ENCODE results near the gene DNAJB8.

The DNAJB8 gene

GRCh38 chr3:128469556-128469955, 2.9 kb upstream of the DNAJB8 start:
- DNase-seq (ENCODE audit: extremely low read depth, low read depth), result no peak
- no peak overlapping the region for H3K4me3 ChIP-seq (replicated peaks; ENCODE audit: low read depth, low read length)
- TF ChIP-seq CTCF (IDR thresholded peaks at IDR 0.05; ENCODE audit: low read depth, low read length, missing control alignments), result no peak

DNA sequence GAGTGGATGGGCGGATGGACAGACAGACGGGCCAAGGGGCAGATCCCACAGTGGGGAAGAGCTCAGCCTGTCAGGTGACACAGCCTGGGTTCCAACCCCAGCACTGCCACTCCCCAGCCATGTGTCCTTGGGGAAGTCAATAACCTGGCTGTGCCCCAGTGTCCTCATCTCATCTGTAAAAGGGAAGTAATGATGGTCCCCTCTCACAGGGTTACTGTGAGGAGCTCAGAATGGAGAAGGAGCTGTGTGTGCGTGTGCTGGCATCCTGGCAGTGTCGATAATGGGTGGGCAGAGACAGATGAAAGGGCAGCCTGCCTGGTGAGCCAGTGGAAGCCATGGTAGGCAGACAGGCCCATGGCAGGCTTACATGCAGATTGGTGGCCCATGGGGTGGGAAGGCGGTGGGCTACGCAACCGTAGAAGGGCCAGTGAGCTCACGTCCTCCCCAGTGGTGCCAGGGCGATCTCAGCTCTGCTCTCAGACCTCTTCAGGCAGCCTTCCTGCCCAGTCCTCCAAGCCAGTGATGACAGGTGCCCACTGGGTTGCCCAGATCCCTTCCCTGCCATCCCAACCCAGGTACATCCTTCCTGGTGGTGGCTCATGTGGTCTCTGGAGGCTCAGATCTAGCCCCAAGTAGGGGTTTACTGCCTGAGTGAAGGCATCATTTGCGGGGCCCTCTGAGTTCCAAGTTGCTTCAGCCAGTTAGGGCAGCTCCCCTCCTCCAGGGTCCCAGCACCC, 2.3 kb upstream of the DNAJB8 start:
- H3K4me3 ChIP-seq (replicated peaks; ENCODE audit: low read depth, low read length), result no peak overlapping the region
- DNase-seq (ENCODE audit: extremely low read depth, low read depth), result no peak
- TF ChIP-seq CTCF (IDR thresholded peaks at IDR 0.05; ENCODE audit: low read depth, low read length, missing control alignments), result no peak

DNA sequence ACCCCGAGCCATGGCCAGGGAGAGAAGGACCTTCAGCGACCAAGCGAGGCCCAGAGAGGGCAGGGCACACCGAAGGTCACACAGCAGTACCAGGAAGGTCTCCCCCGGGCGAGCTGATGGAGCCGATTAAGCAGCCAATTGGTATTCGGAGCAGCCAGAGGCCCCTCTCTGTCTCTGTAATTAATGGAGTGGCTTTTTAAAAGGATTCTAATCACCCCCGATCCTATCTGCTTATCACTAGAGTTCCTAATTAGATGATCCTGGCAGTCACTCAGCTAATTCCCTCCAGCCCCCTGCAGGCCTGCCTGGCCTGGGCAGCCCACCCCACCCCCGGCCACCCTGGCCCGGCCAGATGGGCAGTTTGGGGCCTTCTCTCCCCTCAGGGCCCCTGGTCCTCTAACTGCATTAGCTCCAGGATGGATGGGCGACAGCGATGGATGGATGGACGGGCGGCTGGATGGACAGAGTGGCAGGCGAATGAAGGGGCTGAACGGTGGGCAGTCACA, 1.6 kb upstream of the DNAJB8 start:
- no peak overlapping the region for H3K4me3 ChIP-seq (replicated peaks; ENCODE audit: low read depth, low read length)
- DNase-seq (ENCODE audit: extremely low read depth, low read depth), result no peak
- TF ChIP-seq CTCF (IDR thresholded peaks at IDR 0.05; ENCODE audit: low read depth, low read length, missing control alignments), result no peak

GRCh38 chr3:128464702-128465101, 2.0 kb downstream of the DNAJB8 start:
- H3K4me3 ChIP-seq (replicated peaks; ENCODE audit: low read depth, low read length), result no peak overlapping the region
- no peak for TF ChIP-seq CTCF (IDR thresholded peaks at IDR 0.05; ENCODE audit: low read depth, low read length, missing control alignments)
- DNase-seq (ENCODE audit: extremely low read depth, low read depth), result no peak

- no peak overlapping the region for H3K4me3 ChIP-seq (replicated peaks; ENCODE audit: low read depth, low read length)
- no peak for DNase-seq (ENCODE audit: extremely low read depth, low read depth)
- TF ChIP-seq CTCF (IDR thresholded peaks at IDR 0.05; ENCODE audit: low read depth, low read length, missing control alignments), result peak; percentile 29
Measured at GRCh38 chr3:128464188-128464587, 2.5 kb downstream of the DNAJB8 start.

DNA sequence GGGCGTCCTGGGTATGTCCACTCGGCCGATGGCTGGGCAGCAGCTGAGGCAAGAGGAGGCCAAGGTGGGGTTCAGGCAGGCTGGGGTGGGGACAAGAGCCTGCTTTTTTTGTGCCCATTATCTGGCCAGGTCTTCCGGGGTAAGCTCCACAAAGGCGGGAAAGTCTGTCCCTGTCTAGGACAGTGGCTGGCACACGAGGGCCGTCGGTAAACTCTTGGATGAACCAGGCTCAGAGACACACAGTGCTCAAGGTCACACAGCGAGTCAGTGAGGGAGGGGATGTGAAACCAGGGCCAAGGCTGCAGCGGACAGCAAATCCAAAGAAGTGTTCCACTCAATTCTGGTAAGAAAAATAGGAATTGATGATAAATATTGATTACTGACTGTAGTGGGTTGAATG, 2.9 kb downstream of the DNAJB8 start:
- DNase-seq (ENCODE audit: extremely low read depth, low read depth), result no peak
- H3K4me3 ChIP-seq (replicated peaks; ENCODE audit: low read depth, low read length), result no peak overlapping the region
- TF ChIP-seq CTCF (IDR thresholded peaks at IDR 0.05; ENCODE audit: low read depth, low read length, missing control alignments), result no peak

- no peak for DNase-seq (ENCODE audit: extremely low read depth, low read depth)
- H3K4me3 ChIP-seq (replicated peaks; ENCODE audit: low read depth, low read length), result no peak overlapping the region
- no peak for TF ChIP-seq CTCF (IDR thresholded peaks at IDR 0.05; ENCODE audit: low read depth, low read length, missing control alignments)
Measured at GRCh38 chr3:128463354-128463753, 3.3 kb downstream of the DNAJB8 start.

Measured in HFF-Myc (cell line).